Panc1 (cell line): Measurements from ENCODE around the gene HS6ST3. TPM values are rescaled to one million over a fixed set of nuclear protein-coding genes. Genes with fewer than 3 reads are reported as not detected.

Experiments
- ATAC-seq: fragments of 200-7000 bp; cut with Tn5 transposase; 2 replicates; pipeline ENCODE4 v1.9.1; 2020; ENCODE audit warnings: mild to moderate bottlenecking, moderate library complexity
- BruUV-seq: library from RNA; stranded (reverse); fragments of 400-500 nt; replicated peaks from 2 replicates; lab custom pipeline; 2021; lab: Mats Ljungman, UMichigan
- CTCF ChIA-PET: fragments of 300-600 bp; sonication (Branson Sonifier 250); formaldehyde crosslinking; loops from one replicate; lab custom pipeline; 2022; ENCODE audit warnings: antibody characterized with exemption; lab: Charles Lee
- POLR2A ChIA-PET: fragments of 300-600 bp; sonication (Branson Sonifier 250); formaldehyde crosslinking; loops from one replicate; lab custom pipeline; 2022; ENCODE audit warnings: antibody characterized with exemption; lab: Charles Lee
- DNase-seq: peaks from one replicate; pipeline ENCODE4 v3.0.0-alpha.2; 2010; ENCODE audit warnings: low read depth, low spot score
- H3K27ac ChIP-seq: 2 replicates; pipeline ENCODE4 v1.5.1; 2011; ENCODE audit warnings: mild to moderate bottlenecking, low read length, inconsistent platforms
- H3K27me3 ChIP-seq: fragments of 200-500 bp; sonication (Bioruptor generic); 2 replicates; pipeline ENCODE4 v1.6.0; 2014; ENCODE audit warnings: low read length, inconsistent platforms; ENCODE audit not compliant: control insufficient read depth, insufficient read depth
- H3K36me3 ChIP-seq: fragments of 200-500 bp; sonication (Bioruptor generic); 2 replicates; pipeline ENCODE4 v1.5.1; 2014; ENCODE audit warnings: inconsistent platforms, mild to moderate bottlenecking, low read length, moderate library complexity; ENCODE audit not compliant: control insufficient read depth, insufficient read depth
- H3K4me1 ChIP-seq: 2 replicates; pipeline ENCODE4 v1.5.1; 2011; ENCODE audit warnings: inconsistent platforms, mild to moderate bottlenecking, low read length, moderate library complexity; ENCODE audit not compliant: control insufficient read depth, insufficient read depth
- H3K4me3 ChIP-seq, 2 experiments: 2 replicates each; pipeline ENCODE4 v1.5.1; 2011 to 2012; ENCODE audit warnings: low read depth in 2 of 2, low read length in 2 of 2, mild to moderate bottlenecking in 2 of 2, inconsistent platforms in 1 of 2, moderate library complexity in 1 of 2
- H3K9me3 ChIP-seq: fragments of 200-500 bp; sonication (Bioruptor generic); 2 replicates; pipeline ENCODE4 v1.5.1; 2014; ENCODE audit warnings: low read depth, mild to moderate bottlenecking, inconsistent platforms, low read length, moderate library complexity; ENCODE audit not compliant: control insufficient read depth, insufficient read depth
- CTCF ChIP-seq: fragments of 450-650 bp; IDR thresholded peaks from 2 replicates; pipeline ENCODE4 v1.5.1; 2017; ENCODE audit warnings: mild to moderate bottlenecking
- POLR2AphosphoS5 ChIP-seq: IDR thresholded peaks from 2 replicates; pipeline ENCODE4 v1.6.1; 2012; ENCODE audit warnings: mild to moderate bottlenecking, low read depth, low read length, moderate library complexity
- REST ChIP-seq, 2 experiments: IDR thresholded peaks; 2 replicates each; pipeline ENCODE4 v1.6.1; 2011 to 2012; ENCODE audit warnings: low read depth in 2 of 2, control low read depth in 1 of 2, low read length in 1 of 2, mild to moderate bottlenecking in 1 of 2, moderate library complexity in 1 of 2; ENCODE audit not compliant: insufficient read depth in 1 of 2
- SIN3A ChIP-seq: IDR thresholded peaks from 2 replicates; pipeline ENCODE4 v1.6.1; 2012; ENCODE audit warnings: low read depth, mild to moderate bottlenecking, low read length, moderate library complexity, borderline replicate concordance; ENCODE audit not compliant: insufficient read depth
- TCF7L2 ChIP-seq: IDR thresholded peaks from 2 replicates; pipeline ENCODE4 v1.6.1; 2011; ENCODE audit warnings: mild to moderate bottlenecking, low read depth, low read length, inconsistent platforms
- in situ Hi-C: cut with HindIII; loops from 2 replicates; pipeline ENCODE4 v1.10.0; 2016; ENCODE audit warnings: low sequenced_read_pairs, low pct_unique_long_range_greater_than_20kb
- intact Hi-C: fragments of 100-400 bp; cut with micrococcal nuclease; formaldehyde crosslinking; loops from one replicate; pipeline ENCODE4 v1.10.0; 2022; ENCODE audit not compliant: unreplicated experiment
- total RNA-seq: library from RNA; stranded (reverse); gene quantifications from one replicate; pipeline ENCODE4 v1.2.1, GENCODE V29; 2021; ENCODE audit not compliant: unreplicated experiment

HS6ST3 gene
- total RNA-seq, 1 experiment from 2014 or later, result 0.13 TPM

GRCh38 chr13:96806746-96807145, 716.8 kb downstream of the HS6ST3 start:
- intact Hi-C loops, result no loop called here
- ATAC-seq, result no peak
- no peaks in the 10 kb centered on the region; the same call in 1 of the 2 replicates for H3K27me3 ChIP-seq
- TF ChIP-seq CTCF (no peak), TCF7L2 (no peak), REST (IDR thresholded peaks at IDR 0.05; ENCODE audit: insufficient read depth in 1 of 2, low read depth in 2 of 2, low read length in 1 of 2) (no peak), SIN3A (no peak), POLR2AphosphoS5 (no peak)
- H3K36me3 ChIP-seq, result no peaks in the 10 kb centered on the region
- no peaks in the 10 kb centered on the region for H3K4me1 ChIP-seq
- H3K27ac ChIP-seq, result no peak overlapping the region
- CTCF ChIA-PET, result no interaction called here
- in situ Hi-C loops, result no loop called here
- BruUV-seq, result no TSS peak
- no peaks in the 10 kb centered on the region for H3K9me3 ChIP-seq
- POLR2A ChIA-PET, result no interaction called here
- DNase-seq, result no peak
- H3K4me3 ChIP-seq, result no peak overlapping the region

- DNase-seq, result no peak
- TF ChIP-seq TCF7L2 (no peak), REST (IDR thresholded peaks at IDR 0.05; ENCODE audit: insufficient read depth in 1 of 2, low read depth in 2 of 2, low read length in 1 of 2) (no peak), SIN3A (no peak), CTCF (no peak), POLR2AphosphoS5 (no peak)
- Histone ChIP-seq H3K4me1 (no peaks in the 10 kb centered on the region), H3K27me3 (no peaks in the 10 kb centered on the region), H3K9me3 (no peaks in the 10 kb centered on the region), H3K4me3 (no peak overlapping the region), H3K36me3 (no peaks in the 10 kb centered on the region), H3K27ac (no peak overlapping the region)
- no peak for ATAC-seq
- CTCF ChIA-PET, result no interaction called here
- in situ Hi-C loops, result no loop called here
- intact Hi-C loops, result loop anchor here (10.0 kb wide), 1 partner anchor 665 kb away; no protein-coding TSS in a partner anchor
- POLR2A ChIA-PET, result no interaction called here
- no TSS peak for BruUV-seq
These were observed 719.6 kb downstream of the HS6ST3 start for GRCh38 chr13:96809366-96810096.
